H1 (cell line): Measurements from ENCODE around the gene DPP10. TPM values are rescaled to one million over a fixed set of nuclear protein-coding genes. Genes with fewer than 3 reads are reported as not detected.

Source experiments
- CREB1 ChIP-seq: IDR thresholded peaks from 2 replicates; pipeline ENCODE4 v1.6.1; 2012; ENCODE audit warnings: inconsistent platforms
- polyA plus RNA-seq, 7 experiments: library from polyadenylated mRNA; depleted of rRNA in 3 of 7; stranded (reverse) in 5 of 7; unstranded in 2 of 7; fragments of >200 nt in 5 of 7; fragments of 200-250 nt in 2 of 7; gene quantifications; 1 replicate in 5 of 7; 2 replicates in 1 of 7; 4 replicates in 1 of 7; pipeline versions ENCODE4 v1.2.1 to v1.2.3, GENCODE V29; 2011 to 2013; ENCODE audit warnings: missing spikeins in 2 of 7, mixed read lengths in 2 of 7
- small RNA-seq: library from polyadenylated mRNA; stranded (forward); fragments of <200 nt; extraction: miRNeasy Mini kit (QIAGEN cat#:217004); gene quantifications from one replicate; pipeline ENCODE3, GENCODE V24; 2013; ENCODE audit not compliant: insufficient read depth
- total RNA-seq: library from RNA; stranded (reverse); fragmentation: NEBNext Ultra II Directional; extraction: Animal tissue kit (Norgen Biotek cat#: 25700); gene quantifications from 2 replicates; pipeline ENCODE4 v1.2.1, GENCODE V29; 2021

DPP10 gene
- total and polyA plus RNA-seq, 2 of the 8 experiments (the other 6 are each of a cell fraction or from before 2014, with no cell fraction given): 3.3 to 7.2 TPM

- no peak for TF ChIP-seq CREB1
Observed at GRCh38 chr2:115887209-115887776, 1444.9 kb downstream of the DPP10 start (continued).

Small RNA genes within 50 kb of the gene (small RNA-seq; reads per million reads assigned to genes)
- gene RNU2-41P: not detected
